Stimulated activated CD8-positive, alpha-beta memory T cell treated with anti-CD3 and anti-CD28 coated beads, Interleukin-4, amount 100 ng/mL, for 48 hours (primary cell): ENCODE results near the gene CD74.

Experiments used
- DNase-seq: peaks from one replicate; pipeline ENCODE4 v3.0.0-alpha.2; 2020

The CD74 gene

DNA sequence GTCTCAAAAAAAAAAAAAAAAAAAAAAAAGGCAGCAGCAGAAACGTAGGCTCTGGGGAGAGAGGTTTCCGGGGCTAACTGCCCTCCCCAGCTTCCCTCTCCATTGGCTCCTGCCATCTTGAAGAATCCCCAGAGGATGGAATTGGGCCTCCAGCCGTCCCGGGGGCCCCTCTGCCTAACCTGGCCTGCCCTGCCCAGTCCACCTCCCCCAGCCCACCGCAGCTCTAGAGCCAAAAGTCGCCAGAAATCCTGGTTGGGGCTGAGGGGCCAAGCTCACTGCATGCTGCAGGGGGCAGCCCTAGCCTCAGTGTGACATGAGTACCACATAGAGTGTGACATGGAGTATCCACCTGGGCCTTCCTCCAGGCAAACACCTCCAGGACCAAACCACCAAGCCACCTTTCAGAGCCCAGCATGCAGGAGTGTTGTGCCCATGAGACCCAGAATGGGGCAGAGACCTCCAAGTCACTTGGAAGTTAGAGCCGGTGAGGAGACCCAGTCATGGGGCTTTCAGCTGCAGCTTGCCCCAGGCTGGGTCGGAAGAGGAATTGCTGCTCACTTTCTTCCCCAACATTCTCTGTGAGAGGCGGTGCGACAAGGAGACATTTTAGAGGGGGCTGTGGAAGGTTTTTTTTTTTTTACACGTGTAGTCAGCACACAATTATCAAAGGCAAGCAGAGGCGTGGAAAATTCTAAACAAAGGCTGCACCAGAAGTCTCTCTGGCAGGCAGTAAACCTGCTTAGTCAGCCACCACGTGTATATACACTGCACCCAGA, 17.6 kb downstream of the CD74 start:
- no peak for DNase-seq

DNA sequence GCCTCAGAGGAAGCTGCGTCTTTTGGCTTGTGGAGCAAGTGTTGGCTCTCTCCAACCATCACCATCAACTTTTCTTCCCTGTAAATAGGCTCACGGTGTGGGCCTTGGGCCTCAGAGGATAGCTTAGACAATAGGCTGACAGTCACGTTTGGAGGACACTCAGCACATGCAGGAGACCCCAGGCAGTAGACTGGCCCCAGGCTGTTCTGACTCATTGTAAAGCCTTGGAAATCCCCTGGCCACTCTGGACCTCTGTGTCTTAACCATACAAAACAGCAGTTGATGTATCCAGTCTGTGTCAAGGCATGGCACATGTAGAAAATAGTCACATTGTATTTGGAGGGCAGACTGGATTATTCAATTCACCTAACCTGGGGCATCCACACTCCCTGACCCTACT, 18.6 kb downstream of the CD74 start:
- DNase-seq, result no peak

DNA sequence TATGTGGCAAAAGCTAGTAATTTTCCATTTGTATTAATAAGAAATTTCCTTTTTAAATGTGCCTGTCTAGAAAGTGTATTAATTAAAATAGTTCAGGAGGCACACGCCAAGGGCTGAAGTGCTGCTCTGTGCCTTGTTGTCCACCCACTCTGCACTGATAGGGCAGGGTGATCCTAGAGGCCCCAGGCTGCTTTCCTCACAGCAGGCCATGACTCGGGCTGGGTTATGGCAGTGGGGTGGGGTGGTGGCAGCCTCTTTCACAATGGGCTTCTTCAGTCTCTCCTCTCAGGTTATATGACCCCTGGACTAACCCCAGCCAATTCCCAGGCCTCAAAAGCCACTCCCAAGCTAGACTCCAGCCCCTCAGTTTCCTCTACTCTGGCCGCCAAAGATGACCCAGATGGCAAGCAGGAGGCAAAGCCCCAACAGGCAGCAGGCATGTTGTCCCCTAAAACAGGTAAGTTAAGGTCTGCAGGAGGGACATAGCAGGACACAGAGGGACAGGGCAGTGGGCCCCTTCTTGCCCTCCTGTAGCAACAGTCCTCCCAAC, 19.5 kb downstream of the CD74 start:
- DNase-seq, result no peak

DNA sequence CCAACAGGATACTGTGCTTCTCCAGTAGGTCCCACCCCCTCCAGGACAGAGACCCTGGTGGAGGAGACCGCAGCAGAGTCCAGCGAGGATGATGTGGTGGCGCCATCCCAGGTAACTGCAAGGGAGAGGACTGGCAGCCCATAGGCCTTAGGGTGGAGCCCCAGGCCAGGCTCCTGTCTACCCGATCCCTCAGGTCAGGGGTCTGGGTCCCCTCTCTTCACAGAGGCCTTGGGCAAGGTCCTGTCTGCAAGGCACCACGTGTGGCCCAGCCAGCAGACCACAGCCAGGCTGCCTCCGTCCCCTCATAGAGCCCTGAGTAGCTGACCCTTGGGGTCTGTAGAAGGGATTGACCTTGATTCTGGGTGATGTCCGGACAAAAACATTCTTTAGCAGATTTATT, 20.0 kb downstream of the CD74 start:
- no peak for DNase-seq

DNA sequence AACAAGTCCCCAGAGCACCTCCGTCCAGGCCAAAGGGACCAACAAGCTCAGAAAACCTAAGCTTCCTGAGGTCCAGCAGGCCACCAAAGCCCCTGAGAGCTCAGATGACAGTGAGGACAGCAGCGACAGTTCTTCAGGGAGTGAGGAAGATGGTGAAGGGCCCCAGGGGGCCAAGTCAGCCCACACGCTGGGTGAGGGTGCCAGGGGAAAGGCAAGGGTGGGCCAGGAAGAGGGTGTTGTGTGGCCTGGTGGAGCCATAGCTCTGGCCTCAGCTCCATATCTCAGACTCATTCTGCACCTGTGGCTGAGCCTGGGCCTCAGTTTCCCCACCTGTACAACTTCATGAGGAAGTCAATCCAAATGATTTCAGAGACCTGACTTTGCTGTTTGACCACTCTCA, 20.7 kb downstream of the CD74 start:
- DNase-seq, result no peak

DNA sequence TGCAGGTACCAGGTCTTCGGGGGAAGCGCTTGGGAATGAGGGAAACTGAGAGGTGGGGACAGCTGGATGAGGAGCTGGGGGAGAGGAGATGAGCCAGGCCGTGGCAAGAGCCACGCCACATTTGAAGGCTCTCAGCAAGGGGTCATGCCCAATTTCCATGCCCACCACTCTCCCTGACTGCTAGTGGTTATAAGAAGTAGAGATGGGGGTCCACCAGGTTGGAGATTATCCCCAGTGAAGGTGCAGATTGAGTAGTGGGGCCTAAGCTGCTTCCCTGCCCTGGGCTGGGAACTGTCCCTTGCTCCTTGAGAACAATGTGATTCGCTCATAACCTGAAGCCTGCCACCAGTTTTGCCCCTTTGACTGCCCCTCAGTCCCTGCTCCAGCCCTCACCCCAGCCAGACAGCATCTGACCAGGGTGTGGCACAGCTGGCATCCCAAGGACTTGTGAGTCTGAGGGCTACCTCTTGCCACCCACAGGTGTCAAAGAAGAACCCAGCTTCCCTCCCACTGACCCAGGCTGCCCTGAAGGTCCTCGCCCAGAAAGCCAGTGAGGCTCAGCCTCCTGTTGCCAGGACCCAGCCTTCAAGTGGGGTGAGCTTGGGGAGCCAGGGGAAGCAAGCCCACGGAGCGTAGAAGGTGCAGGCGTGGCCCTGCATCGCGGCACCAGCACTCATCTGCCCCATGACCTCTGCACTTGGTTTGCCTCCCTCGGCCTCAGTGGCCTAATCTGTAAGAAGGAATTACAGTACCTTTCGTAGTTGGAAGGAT, 21.5 kb downstream of the CD74 start:
- no peak for DNase-seq

DNA sequence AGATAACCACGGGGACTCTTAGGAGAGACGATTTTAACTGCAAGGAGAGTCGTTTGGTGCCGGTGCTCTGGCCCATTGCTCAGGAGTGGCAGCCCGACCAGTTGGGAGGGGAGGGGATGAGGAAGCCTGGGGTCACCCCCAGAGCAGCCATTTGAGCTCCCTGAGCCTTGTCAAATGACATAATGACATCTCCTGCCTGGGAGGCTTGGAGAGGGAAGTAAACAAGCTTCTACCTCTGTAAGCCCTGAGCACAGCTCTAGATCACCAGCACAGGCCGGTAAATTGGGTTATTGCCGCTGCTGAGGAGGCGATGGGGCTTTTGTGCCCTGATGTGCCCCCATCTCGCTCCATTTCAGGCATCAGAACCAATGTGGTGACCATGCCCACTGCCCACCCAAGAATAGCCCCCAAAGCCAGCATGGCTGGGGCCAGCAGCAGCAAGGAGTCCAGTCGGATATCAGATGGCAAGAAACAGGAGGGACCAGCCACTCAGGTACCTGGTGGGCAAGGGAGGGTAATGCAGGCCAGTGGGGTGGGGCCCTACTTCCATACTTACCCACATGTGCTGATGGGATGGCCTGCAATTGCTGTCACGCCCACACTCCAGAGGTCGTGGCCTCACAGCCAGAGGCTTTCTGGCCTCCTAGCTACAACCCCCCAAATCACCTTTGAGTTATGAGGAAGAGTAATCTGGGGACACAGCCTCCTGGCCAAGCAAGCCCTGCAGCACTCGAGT, 23.0 kb downstream of the CD74 start:
- no peak for DNase-seq

DNA sequence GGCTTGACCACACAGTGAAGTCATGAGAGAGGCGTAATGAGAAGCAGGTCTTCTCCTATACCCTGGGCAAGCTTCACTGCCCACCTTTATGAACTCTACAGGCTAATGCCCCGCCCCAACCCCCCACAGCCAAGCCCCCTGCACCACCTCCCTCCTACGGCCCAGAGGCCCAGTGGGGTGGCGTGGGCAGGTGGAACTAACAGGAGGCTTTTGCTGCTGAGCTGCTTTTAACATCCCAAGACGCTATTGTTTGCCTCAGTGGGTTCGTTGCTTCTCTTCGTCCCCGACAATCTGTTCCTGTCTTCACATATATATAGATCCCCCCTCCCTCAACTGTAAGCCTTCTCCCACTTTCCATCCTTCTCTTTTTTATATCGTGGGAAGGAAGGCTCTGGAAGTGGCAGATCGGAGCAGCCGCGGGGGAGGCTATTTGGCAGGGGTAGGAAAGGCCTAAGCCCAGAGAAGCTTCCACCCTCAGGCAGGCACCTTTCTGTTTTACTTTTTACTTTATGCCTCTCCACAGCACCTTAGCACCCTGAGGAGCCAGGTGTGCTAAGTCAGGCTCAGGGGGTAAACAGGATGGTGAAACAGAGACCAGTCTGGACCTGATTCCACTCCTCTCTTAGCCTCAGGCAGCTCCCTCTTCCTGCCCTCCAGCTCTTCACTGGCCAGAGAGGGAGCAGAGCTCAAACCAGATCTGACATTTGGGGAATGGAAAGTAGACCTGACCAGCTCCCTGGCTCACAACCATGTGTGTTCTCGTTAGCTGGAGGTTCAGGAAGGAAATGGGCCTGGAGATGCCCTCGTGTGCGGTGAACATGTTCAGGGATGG, 26.5 kb downstream of the CD74 start:
- DNase-seq, result no peak

DNA sequence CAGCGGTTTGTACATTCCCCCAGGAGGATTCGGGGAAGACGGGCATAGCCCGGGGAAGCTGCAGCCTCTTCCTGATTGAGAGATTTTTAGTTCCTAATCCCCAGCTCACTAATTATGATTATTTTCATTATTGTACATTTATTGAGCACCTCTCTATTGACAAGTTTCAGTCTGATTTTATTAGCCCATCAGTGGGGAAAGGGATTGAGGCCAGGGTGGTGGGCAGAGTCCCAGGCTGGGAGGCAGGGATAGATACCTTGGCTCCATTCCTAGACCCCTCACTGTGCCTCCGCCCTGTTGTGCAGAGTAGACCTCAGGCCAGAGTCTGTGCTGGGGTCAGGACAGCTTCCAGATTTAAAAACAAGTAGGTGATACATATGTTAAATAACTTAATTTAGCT, 28.0 kb downstream of the CD74 start:
- DNase-seq, result no peak

DNA sequence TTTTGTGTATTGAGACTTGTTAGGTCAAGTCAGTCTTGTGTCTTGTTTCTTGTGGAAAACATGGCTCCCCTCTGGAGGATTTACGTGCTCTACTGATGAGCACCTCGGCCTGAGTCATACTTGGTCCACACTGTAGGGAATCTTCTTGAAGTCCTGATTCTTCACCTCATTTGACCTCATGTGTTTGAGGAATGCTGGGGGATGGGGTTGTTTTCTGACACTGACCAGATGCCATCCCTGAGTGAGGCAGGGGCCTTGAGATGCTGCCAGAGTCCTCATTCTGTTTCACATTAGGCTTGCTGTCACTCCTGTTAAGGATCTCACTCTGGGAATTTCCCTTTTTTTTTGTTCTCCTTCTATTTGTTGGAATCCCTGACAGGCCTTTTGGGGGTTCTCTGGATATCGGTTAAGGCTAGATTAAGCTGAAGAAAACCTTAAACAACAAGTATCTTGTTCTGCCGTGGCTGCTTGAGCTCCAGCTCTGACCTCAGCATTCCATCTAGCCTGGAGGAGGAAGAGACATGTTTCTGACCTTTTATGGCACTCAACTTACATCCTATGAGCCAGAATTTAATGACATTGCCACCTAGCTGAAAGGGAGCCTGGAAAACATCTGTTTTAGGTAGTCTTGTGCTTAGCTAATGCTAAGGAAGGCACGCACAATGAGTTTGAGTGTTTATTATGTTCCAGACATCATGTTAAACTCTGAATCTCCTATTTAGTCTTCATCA, 34.6 kb downstream of the CD74 start:
- DNase-seq, result no peak

DNA sequence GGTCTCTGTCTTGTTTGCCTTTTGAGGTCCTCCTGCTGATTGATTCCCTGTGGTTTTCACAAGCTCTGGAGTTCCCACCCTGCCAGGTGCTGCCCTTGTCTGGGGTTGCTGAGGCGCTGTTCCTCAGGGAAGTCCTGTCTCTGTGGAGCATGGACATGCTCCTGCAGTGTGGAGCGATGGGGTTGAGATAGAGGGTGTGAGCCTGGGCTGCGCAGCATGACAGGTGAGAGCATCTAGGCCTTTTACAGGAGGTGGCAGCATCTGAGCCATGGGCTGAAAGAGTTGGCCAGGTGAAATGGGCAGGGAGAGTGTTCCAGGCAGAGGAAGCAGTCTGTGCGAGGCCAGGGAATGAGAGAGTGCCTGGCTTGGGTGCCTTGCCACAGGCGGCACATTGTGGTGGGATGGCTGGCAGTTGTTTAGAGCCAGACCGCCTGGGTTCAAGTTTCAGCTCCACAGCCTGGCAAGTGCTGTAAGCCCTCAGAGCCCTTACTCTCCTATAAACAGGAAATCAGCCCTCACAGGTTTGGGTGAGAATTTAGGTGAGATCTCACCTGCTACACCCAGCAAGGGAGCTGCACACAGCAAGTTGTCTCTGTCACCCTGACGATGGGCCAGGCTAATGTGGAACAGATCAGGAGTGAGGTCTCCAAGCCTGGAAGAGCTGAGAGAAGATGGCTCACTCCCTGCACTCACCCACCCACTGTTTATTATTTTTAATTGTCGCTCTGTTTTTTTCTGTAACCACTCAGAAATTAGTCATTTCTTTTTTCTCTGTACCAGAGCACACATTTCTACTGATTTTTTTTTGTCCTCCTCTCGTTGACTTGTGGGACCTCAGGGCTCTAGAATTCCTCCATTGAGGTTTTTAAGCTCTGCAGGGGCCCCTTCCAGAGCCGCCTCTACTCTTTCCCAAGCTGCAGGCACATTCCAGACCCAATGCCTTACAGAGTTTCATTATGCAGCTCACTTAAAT, 35.6 kb downstream of the CD74 start:
- no peak for DNase-seq

DNA sequence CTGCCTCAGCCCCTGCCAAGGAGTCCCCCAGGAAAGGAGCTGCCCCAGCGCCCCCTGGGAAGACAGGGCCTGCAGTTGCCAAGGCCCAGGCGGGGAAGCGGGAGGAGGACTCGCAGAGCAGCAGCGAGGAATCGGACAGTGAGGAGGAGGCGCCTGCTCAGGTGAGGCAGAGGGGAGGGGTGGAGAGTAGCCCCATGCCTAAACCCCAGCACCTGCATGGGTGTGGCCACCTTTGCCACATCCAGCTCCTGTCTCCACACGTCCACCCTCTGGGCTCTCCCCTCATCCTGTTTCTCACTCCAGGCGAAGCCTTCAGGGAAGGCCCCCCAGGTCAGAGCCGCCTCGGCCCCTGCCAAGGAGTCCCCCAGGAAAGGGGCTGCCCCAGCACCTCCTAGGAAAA, 38.1 kb downstream of the CD74 start:
- no peak for DNase-seq

DNA sequence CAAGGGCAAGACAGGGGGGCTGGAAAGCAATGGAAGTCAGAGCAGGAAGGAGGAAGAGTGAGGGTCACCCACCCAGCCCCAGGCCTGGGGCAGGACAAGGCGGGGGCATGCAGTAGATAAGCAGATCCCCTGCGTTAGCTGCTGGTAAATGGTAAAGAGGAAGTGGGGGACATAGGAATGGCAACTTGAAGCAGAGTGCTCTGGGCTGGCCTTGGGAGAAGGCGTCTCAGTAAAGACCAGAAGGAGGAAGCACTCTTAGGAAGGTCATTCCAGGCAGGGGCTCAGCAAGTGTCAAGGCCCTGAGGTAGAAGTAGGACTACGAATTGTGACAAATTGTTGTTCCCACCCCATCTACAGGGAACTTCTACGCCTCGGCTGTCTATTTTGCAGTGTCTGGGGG, 40.1 kb downstream of the CD74 start:
- DNase-seq, result no peak

DNA sequence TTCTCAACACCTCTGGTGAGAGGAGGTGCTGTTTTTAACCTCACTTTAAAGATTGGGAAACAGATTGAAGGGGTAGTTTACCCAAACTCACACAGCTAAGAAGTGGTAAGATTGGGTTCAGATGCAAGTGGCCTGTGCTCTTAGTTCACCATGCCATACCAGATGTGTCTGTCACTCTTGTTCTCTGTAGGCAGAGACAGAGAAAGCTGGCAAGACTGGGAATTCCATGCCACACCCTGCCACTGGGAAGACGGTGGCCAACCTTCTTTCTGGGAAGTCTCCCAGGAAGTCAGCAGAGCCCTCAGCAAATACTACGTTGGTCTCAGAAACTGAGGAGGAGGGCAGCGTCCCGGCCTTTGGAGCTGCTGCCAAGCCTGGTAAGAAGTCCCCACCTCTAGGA, 44.2 kb downstream of the CD74 start:
- DNase-seq, result no peak

DNA sequence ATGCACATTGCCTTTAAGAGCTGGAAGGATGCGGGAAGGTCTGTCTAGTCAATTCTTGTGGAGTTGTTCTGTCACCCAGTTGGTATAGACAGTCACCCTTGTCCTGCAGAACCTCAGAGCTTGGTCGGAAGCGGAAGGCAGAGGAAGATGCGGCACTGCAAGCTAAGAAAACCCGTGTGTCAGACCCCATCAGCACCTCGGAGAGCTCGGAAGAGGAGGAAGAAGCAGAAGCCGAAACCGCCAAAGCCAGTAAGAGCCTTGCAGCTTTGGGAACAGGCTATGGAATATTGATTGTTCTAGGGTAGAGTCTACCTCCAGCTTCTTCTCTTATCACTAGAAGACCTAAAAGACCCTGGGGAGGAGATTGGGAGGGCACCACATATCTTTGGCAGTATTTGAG, 48.7 kb downstream of the CD74 start:
- no peak for DNase-seq

DNA sequence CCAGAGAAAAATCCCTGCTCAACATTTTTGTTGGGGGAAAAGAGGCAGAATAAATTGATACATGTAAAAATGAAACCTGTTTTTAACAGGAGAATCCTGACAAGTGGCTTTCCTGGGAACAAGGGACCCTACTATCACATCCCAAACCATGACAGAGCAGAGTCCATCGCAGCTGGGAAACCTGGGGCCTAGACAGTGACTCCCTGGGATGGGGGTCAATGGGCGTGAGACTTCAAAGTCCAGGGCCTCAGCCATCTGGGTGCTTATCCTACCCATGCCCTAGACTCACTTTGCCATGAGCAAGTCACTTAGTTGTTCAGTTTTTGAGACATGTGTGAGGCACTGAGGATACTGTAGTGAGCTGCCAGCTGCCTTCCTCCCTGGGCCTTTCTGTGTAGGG, 49.5 kb downstream of the CD74 start:
- DNase-seq, result no peak

DNA sequence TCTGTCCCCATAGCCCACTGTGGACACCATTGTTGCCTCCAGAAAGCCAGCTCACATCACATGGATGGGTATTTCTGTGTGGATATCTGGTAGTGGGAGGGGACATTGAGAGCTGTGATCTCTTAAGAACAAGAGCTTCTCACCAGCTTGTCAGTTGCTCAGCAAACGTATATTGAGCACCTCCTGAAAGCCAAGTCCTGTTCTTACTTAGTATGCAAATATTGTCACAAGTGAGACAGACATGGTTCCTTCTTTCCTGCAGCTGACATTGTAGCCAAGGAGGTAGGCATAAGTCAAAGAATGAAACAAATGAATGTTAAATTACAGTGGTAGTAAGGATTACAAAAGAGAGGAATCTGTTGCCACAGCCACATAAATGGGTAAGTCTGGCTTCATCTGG, 51.4 kb downstream of the CD74 start:
- no peak for DNase-seq

DNA sequence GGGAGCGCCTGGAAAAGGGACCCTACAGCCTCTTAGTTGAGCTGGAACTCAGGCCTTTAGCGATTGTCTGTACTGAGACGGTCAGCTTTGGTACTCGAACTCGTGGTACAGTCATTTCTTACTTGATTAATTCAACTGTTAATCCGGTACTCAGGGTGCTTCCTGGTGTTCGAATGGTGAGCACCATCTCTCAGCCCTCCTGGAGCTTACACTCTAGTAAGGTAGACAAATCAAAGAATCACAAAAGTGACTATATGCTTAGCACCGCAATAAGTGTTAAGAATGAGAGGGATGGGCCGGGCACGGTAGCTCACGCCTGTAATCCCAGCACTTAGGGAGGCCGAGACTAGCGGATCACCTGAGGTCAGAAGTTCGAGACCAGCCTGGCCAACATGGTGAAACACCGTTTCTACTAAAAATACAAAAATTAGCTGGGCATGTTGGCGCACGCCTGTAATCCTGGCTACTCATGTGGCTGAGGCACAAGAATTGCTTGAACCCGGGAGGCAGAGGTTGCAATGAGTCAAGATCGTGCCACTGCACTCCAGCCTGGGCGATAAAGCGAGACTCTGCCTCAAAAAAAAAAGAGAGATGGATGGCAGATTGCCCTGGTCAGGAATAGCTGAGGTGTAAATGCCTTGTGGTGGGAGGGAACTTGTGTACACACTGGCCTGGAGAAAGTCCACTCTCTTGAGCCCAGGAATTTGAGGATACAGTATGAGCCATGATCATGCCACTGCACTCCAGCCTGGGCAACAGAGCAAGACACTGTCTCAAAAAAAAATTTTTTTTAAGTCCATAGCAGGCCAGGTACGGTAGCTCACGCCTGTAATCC, 54.2 kb downstream of the CD74 start:
- no peak for DNase-seq

DNA sequence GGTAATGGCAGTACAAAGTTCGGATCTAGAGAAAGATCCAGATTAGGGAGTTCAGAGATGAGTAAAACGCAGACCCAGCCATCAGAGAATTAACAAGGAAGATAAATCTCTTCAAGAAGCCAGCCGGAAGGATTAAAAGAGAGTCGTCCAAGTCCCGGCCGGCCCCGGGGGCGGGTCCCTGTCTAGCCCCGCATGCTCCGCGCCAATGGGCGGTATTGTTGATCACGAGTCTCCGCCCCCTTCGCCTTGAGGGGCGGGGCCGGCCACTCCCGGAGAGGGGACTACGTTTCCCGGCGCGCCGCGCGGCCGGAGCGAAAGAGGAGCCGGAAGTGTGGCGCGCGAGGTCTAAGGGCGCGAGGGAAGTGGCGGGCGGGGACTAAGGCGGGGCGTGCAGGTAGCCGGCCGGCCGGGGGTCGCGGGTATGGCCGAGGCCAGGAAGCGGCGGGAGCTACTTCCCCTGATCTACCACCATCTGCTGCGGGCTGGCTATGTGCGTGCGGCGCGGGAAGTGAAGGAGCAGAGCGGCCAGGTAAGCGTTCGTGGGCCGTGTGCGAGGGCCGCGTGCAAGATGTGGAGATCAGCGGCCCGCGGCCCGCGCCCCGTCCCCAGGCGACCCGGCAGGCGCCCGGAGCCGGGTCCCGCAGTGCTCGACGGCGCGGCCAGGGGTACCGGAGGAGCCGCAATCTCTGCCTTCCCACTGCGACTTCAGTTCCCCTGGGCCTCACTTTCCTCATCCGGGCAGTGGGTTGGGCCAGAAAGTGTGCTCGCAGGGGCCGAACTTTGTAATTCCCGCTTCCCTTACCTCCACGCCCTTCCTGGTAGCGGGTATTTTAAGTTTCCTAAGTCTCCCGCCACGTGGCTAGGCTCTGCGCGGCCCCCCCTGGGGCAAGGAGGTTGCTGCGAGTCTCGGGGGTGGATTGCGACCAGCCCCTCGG, 55.1 kb downstream of the CD74 start, which contains the start of gene TCOF1:
TSS of gene TCOF1 (plus strand) at position 372 of the 935 bp plus-strand sequence. CDS start at position 422, 50 bp downstream.
- peak; percentile 98 for DNase-seq
